HL-60 (cell line): ENCODE measurements around the gene WAPL.

Experiments used
- DNase-seq, 2 experiments: peaks; one replicate each; pipeline ENCODE4 v3.0.0-alpha.2; 2010 to 2020; ENCODE audit warnings: low read depth in 1 of 2, low spot score in 1 of 2
- H3K27ac ChIP-seq: fragments of 250-450 bp; sonication (Bioruptor Pico); replicated peaks from 2 replicates; pipeline ENCODE4 v1.5.1; 2020; ENCODE audit warnings: mild to moderate bottlenecking, moderate library complexity
- H3K27me3 ChIP-seq: fragments of 250-450 bp; sonication (Bioruptor Pico); 2 replicates; pipeline ENCODE4 v1.5.1; 2021; ENCODE audit warnings: mild to moderate bottlenecking, moderate library complexity; ENCODE audit not compliant: insufficient read depth, poor library complexity, severe bottlenecking
- H3K4me3 ChIP-seq: replicated peaks from 2 replicates; pipeline ENCODE4 v1.5.1; 2011; ENCODE audit warnings: mild to moderate bottlenecking, control low read depth, low read length; ENCODE audit not compliant: insufficient read depth
- GABPA ChIP-seq: IDR thresholded peaks from 2 replicates; pipeline ENCODE4 v1.6.1; 2012; ENCODE audit warnings: low read depth
- POLR2AphosphoS5 ChIP-seq: IDR thresholded peaks from 2 replicates; pipeline ENCODE4 v1.6.1; 2012; ENCODE audit warnings: low read depth
- SPI1 ChIP-seq: IDR thresholded peaks from 2 replicates; pipeline ENCODE4 v1.6.1; 2012; ENCODE audit warnings: low read depth, mild to moderate bottlenecking, borderline replicate concordance
- TF ChIP-seq, protein P1 (sequence below): IDR thresholded peaks from one replicate; pipeline ENCODE4 v1.5.1; 2011; ENCODE audit warnings: low read length, control low read depth, inconsistent platforms; ENCODE audit not compliant: insufficient read depth
- TF ChIP-seq, protein P2 (sequence below): IDR thresholded peaks from 2 replicates; pipeline ENCODE4 v1.6.1; 2012; ENCODE audit warnings: low read depth; ENCODE audit not compliant: insufficient replicate concordance

Gene WAPL

DNA sequence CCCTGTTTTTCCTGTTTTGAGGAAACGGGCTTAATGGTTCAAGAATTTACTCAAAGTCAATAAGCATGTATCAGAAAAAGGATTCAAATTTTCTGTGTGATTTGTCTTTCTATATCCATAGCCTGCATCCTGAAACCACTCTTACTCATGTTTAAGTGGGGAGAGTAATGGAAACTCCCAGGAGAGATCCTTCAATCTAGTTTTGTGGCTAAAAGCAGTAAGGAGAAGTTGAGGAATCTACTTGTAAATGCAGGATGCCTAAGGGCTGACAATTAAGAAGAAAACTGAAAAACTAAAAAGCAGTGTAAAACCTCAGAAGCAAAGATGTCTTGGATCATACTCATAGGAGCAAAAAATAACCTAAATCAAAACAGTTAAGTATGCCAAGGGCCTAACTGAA lies 86.9 kb downstream of the WAPL start:
- DNase-seq = no peak
- Histone ChIP-seq H3K27ac (no peak overlapping the region), H3K4me3 (no peak overlapping the region), H3K27me3 (no peaks in the 10 kb centered on the region)
- TF ChIP-seq, protein P1, sequence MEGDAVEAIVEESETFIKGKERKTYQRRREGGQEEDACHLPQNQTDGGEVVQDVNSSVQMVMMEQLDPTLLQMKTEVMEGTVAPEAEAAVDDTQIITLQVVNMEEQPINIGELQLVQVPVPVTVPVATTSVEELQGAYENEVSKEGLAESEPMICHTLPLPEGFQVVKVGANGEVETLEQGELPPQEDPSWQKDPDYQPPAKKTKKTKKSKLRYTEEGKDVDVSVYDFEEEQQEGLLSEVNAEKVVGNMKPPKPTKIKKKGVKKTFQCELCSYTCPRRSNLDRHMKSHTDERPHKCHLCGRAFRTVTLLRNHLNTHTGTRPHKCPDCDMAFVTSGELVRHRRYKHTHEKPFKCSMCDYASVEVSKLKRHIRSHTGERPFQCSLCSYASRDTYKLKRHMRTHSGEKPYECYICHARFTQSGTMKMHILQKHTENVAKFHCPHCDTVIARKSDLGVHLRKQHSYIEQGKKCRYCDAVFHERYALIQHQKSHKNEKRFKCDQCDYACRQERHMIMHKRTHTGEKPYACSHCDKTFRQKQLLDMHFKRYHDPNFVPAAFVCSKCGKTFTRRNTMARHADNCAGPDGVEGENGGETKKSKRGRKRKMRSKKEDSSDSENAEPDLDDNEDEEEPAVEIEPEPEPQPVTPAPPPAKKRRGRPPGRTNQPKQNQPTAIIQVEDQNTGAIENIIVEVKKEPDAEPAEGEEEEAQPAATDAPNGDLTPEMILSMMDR = no peak
- no peak for TF ChIP-seq GABPA
- TF ChIP-seq, protein P2, sequence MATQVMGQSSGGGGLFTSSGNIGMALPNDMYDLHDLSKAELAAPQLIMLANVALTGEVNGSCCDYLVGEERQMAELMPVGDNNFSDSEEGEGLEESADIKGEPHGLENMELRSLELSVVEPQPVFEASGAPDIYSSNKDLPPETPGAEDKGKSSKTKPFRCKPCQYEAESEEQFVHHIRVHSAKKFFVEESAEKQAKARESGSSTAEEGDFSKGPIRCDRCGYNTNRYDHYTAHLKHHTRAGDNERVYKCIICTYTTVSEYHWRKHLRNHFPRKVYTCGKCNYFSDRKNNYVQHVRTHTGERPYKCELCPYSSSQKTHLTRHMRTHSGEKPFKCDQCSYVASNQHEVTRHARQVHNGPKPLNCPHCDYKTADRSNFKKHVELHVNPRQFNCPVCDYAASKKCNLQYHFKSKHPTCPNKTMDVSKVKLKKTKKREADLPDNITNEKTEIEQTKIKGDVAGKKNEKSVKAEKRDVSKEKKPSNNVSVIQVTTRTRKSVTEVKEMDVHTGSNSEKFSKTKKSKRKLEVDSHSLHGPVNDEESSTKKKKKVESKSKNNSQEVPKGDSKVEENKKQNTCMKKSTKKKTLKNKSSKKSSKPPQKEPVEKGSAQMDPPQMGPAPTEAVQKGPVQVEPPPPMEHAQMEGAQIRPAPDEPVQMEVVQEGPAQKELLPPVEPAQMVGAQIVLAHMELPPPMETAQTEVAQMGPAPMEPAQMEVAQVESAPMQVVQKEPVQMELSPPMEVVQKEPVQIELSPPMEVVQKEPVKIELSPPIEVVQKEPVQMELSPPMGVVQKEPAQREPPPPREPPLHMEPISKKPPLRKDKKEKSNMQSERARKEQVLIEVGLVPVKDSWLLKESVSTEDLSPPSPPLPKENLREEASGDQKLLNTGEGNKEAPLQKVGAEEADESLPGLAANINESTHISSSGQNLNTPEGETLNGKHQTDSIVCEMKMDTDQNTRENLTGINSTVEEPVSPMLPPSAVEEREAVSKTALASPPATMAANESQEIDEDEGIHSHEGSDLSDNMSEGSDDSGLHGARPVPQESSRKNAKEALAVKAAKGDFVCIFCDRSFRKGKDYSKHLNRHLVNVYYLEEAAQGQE = no peak
- TF ChIP-seq SPI1 = no peak
- TF ChIP-seq POLR2AphosphoS5 = no peak

- H3K27me3 ChIP-seq = no peaks in the 10 kb centered on the region
- no peak for DNase-seq
- H3K4me3 ChIP-seq = no peak overlapping the region
- TF ChIP-seq, protein P2 = no peak
- no peak for TF ChIP-seq POLR2AphosphoS5
- TF ChIP-seq, protein P1 = no peak
- TF ChIP-seq SPI1 = no peak
- no peak for TF ChIP-seq GABPA
- no peak overlapping the region for H3K27ac ChIP-seq
Measured at GRCh38 chr10:86423739-86424138, 97.9 kb downstream of the WAPL start.

DNA sequence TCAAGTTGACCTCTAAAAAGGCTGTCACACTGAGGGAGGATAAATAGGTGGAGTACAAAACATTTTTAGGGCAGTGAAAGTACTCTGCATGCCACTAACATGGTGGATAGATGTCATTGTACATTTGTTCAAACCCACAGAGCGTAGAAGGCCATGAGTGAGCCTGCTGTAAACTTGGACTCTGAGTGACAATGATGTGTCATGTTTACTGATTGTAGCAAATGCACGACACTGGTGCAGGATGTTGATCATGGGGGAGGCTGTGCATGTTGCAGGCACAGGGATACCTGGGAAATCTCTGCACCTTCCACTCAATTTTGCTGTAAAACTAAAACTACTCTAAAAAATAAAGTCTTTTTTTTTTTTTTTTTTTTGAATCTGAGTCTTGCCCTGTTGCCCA lies 102.5 kb downstream of the WAPL start:
- DNase-seq = no peak
- Histone ChIP-seq H3K27ac (no peak overlapping the region), H3K27me3 (no peaks in the 10 kb centered on the region), H3K4me3 (no peak overlapping the region)
- no peak for TF ChIP-seq POLR2AphosphoS5
- TF ChIP-seq, protein P1 = no peak
- TF ChIP-seq, protein P2 = no peak
- no peak for TF ChIP-seq SPI1
- no peak for TF ChIP-seq GABPA
